CD1c-positive myeloid dendritic cell (primary cell): Measurements from ENCODE around the gene KIF16B.
A peak's percentile ranks its signal among the peaks of the same experiment; 100 is the strongest.

ENCODE experiments used
- DNase-seq: peaks from one replicate; pipeline ENCODE4 v3.0.0-alpha.2; 2016; ENCODE audit errors: extremely low spot score

Gene KIF16B

DNA sequence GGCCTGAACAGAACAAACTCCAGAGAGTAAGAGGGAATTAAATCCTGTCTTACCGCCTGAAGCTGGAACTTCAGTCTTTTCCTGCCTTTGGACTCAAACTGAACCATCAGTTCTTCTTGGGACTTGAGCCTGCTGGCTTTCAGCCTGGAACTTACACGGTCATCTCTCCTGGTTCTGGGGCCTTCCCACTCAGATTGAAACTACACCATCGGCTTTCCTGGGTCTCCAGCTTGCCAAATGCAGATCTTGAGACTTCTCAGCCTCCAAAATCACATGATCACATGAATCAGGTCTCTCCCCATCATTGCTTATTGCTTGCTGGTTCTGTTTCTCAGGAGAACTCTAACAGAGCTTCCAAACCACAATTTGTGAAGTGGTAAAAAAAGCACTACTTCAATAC lies 276.3 kb downstream of the KIF16B start:
- no peak for DNase-seq

- no peak for DNase-seq
These were observed 277.7 kb downstream of the KIF16B start for GRCh38 chr20:16295534-16295933.

GRCh38 chr20:16293590-16293989 lies 279.7 kb downstream of the KIF16B start:
- no peak for DNase-seq

DNA sequence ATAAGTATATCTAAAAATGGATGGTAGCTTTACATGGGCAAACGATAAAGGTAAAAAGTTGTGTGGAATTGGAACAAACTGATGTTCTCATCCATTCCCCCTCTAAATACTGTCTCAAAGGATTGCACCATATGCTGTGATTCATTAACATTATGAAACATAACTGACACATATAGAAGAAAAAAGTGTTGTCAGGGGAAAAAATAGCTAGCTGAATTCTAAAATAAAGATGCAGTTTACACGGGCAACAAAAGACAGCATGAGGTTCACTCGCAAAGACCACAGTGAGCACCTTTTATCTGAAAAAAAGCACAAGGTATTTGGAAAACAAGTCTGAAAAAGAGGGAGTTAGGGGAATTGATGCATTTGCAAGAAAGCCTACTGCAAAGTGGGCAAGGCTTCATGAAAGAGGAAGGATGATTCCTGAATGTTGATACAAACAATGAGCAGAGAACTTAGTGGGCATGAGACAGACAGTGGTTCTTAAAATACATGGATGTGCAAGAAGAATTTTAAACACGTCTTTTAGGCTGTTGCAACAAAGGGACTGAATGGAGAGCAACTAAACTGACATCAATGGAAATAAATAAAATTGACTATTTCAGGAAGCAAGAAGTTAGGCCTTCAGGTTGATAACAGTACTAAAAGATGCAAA lies 280.9 kb downstream of the KIF16B start:
- DNase-seq = peak; percentile 34

DNA sequence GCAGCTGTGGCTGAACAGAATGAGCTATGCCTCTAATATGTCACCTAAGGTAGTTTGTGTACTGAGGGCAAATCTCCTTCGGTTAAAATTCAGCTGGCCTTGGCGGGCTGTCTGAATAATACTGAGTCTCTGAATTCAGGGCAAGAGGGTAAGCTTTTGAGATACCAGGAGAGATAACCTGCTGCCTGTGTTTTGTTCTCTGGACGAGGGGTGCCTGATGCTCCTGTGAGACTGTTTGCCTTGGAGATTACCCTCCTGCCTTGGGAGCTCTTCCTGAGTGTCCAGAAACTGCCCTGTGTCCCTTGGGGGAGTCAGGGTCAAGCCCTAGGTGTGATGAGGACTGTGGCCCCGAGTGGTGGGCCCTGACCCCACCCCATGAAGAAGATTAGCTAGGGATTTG lies 282.9 kb downstream of the KIF16B start:
- no peak for DNase-seq

DNA sequence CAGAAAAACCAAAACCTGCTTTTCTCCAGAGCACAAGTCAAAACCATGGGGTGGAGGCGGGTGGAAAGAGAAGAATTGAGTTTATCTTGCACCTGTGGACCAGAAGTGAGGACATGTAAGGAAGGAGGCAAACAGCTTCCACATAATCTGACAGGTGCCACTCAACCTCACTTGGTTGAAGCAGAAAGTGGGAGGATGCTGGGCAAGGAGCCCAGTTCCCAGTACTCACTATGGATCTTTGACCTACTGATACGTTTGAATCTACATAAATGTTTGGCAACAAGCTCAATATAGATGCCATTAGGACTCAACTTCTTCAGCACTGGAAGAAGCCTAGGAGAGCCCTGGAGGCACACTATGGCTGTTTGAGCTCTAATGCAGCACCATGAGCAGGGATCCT lies 285.5 kb downstream of the KIF16B start:
- DNase-seq = no peak

GRCh38 chr20:16286601-16287000 lies 286.6 kb downstream of the KIF16B start:
- DNase-seq = no peak

DNA sequence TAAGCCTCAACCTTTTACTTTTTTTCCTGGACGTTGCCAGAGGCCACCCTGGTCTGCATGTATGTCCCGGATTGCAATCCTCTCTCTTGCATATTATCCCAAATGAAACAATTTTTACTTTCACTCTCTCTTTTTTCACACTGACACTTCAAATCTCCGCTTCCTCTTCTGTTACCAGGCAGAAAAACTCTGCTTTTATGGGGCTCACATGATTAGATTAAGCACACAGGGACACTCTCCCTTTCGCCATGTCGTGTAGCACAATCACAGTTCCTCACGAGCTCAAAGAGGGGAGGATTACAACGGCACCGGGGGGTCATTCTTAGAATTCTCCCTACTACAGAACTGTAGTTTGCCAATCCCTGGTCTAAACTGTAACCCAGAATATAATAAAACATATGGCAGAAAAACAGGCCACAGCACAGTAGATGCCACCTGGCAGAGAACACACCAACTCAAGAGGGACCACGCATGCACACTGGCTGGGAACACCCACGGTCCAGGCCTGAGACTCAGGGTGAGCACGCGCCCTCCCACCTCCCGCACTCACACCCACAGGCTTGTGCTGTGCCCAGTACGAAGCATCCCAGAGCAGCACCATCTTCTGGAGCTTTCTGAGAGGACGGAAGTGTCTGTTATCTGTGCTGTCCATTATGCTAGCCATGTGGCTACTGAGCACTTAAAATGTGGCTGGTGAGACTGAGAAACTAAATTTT lies 288.7 kb downstream of the KIF16B start:
- DNase-seq = no peak

- DNase-seq = no peak
These were observed 289.3 kb downstream of the KIF16B start for GRCh38 chr20:16283978-16284377.

DNA sequence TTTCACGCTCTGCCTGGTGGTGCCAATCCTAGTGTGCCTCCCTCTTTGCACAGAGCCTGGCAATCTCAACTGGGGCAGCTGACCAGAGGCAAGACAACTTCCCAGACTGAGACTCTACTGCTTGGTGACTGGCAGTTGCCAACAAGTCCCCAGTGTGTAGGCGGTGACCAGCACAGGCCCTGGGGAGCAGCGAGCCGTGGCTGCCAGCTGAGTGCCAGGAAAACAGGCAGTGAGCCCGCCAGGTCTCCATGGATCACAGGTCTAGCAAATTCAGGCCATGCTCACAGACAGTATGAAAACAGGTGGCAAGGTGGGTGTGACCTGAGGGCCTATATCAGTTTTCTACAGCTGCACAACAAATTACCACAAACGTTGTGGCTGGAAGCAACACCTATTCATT lies 289.9 kb downstream of the KIF16B start:
- DNase-seq = no peak

GRCh38 chr20:16280219-16280618 lies 293.0 kb downstream of the KIF16B start:
- DNase-seq = no peak

DNA sequence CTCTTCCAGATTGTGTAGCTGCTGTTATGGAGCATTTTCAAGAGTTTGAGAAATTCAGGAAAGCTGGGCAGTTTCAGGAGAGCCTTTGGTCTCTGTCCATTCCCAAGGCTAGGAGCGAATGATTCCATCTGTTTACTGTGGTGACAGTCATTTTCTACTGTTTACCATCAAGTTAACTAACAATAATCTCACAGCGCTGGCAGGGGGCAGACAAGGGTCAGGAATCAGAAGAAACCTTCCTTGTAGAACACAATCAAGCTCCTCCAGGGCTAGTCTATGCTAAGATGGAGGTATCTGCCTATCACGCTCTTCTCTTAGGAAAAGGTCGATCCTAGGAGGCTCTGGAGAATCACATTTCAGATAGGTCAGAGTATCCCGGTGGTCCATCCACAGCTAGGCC lies 293.9 kb downstream of the KIF16B start:
- no peak for DNase-seq

DNA sequence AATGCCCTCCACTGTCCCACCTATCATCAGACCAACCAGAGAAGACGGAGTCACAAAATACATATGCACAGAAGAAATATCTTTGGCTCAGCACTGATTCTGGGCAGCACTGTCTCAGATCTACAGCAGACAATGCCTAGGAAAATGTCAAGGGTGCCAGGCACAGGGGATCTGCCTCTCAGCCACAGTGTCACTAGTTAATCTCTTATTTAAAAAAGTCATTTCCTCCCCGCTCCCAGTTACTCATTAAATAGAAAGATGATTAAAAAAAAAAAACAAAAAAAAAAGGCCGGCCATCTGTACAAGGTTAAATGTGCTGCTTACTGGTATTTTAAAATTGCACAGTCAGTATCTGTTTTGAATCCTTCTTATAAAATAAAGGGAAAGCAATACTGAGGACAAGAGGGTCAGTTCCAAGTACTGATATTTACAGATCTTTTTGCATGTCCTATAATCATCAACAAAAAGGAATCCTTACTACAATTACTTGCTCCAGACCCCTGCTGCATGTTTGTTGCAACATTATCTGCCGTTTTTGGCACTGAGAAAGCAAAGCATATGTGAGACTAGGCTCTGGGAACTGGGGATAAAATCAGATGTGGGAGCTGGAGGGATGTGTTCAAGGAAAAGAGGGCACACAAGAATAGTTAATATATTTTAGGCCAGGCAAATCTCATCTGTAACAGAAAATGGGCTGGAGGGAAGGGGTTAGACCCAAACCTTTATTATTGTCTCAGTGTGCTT lies 299.3 kb downstream of the KIF16B start:
- no peak for DNase-seq

DNA sequence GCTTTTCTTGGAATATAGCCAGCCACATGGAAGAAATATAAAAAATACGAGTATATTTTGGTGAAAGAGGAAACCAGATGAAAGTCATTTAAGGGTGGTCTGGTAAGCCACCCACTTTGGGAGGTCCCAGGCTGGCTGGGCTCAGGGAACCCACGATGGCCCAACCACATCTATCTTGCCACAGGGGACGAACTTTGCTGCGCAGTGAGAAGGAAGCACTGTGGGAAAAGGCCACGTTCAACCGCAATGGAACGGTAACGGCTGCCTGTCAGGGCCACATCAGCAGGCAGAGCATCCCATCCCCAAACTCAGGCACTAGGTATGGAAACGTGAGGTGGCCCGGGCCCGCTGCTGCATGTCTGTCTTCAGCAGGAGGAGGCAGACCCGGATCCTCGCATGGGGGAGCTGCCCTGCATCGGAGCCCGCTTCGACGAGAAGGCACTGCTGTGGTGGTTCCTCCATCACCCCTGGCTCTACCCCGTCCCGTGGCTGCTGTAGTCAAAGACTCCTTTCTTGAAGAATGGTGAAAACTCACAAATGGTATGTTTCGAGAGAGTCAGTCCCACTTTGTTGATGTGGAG lies 300.4 kb downstream of the KIF16B start:
- no peak for DNase-seq

DNA sequence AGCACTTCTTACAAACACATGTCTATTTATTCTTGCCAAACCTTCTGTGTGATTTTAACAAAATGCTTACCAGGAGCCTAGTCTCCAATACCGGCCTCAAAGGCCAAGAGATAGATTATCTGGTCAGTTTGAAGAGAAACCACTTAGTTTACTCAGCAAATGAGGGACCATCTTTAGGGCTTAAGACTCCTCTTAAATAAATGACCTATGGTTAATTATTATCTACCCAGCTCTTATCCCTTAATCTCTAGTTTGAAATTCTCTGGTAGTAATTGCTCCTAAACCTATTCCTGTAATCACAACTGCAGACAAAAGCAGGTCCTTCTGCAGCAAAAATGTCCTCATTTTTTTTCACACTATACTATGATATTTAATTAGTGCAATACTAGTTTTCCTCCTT lies 301.8 kb downstream of the KIF16B start:
- no peak for DNase-seq

DNA sequence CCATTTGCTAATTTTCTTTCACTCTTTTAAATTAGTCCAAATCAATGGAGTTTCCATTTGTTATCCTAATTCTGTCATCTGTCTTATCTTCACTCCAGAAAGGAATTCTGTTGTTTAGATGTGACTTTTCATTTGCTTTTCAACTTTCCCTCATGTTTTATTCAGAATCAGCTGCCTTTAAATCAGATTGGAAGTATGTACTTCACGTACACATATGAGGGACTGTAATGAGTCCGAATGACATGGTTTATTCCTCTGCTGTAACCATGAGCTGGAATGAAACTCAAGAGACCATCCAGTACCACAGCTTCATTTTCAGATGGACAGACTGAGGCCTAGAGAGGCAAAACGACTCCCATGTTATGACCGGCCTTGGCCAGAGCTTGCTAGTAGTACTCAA lies 302.3 kb downstream of the KIF16B start:
- DNase-seq = no peak

DNA sequence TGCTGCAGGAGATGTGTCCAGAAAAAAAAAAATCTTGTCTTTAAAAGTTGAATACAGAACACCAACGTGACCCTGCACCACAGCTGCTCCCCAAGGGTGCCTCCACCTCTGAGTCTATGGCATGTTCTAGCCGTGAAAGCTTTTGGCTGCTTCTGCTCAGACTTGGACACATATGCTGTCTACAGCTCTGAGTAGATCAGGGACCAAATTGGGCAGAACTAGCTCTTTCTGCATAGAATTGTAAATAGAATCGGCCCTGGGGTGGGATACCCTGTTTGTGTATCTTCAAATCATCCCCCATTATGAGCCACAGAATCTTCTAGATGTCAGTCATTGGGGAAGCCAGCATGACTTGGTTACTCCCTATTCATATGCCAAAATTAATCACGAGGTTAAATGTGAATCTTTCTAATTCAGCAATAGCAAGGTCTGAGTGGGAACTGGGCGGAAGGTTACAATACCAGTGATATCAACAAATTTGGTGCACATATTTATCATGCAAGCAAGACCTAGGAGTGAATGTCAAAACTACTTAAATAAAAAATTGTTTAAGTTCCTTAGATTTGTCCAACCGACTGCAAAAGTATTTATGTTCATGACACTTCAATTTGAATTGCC lies 302.8 kb downstream of the KIF16B start:
- DNase-seq = no peak

DNA sequence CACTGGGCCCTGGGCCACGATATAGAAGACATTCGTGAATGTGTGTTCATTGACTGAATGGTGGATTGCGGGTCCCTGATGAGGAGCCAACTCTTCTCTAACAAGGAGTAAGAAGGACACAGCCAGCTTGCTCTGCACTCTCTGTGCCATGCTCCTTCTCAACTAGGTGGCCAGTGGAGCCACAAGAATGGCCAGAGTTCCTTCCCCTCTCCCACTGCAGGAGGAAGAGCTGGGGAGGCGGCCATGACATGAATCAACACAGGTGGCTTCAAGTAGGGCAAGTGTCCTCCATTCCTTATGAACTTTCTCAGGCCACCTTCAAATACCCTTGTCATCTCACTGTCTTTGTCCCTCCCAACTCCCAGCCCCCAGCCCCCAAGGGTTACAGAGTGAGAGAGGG lies 305.7 kb downstream of the KIF16B start:
- no peak for DNase-seq

DNA sequence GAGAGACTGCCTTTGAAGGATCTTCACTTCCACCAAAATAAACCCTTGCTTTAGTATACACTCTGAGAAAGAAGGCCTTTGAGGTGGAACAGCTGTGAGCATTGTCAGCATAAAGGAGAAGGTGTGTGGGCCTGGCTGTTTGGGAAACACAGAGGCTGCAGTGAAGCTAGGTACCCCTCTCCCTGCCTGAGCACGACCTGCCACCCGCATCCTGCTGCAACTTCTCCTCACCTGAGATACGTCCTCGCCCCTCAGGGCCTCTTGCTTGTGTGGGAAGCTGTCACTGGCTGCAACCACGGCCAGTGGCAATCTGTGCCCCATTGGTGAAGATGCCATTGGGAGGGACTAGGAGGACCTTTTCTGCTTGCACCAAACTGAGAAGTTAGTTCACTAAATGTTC lies 307.9 kb downstream of the KIF16B start:
- DNase-seq = no peak

- no peak for DNase-seq
These were observed 309.7 kb downstream of the KIF16B start for GRCh38 chr20:16263582-16263981.

DNA sequence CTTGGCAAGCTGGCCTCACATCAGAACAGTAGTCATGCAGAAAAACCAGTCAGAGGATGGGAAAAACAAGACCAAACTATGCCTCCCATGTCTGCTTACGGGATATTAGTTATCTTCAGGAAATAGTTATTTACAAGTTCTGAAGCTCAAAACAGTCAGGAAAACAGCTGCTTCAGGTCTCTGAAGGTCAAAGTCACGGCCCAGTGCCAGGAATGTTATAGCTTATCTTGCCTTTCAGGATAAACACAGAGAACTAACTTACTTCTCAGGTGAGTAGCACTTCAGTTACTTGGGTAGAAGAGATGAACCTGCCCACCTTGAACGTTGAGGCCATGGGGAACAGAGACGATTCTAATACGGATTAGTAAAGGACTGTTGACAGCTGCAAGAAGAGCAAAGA lies 310.7 kb downstream of the KIF16B start:
- DNase-seq = no peak

- no peak for DNase-seq
These were observed 311.4 kb downstream of the KIF16B start for GRCh38 chr20:16261733-16262273.
